Stimulated activated CD8-positive, alpha-beta memory T cell treated with anti-CD3 and anti-CD28 coated beads, Interleukin-15, amount 100 ng/mL, for 48 hours (primary cell): ENCODE results near the gene FNIP1.
"Not testable (repeated sequence)": the region's sequence is repeated elsewhere in the genome, so short reads cannot be mapped to it uniquely, and the experiment has no call there.

ENCODE experiments used
- DNase-seq, 2 donors: peaks; one replicate each; pipeline ENCODE4 v3.0.0-alpha.2; 2020; ENCODE audit warnings: low read depth in 2 of 2

FNIP1 gene

DNA sequence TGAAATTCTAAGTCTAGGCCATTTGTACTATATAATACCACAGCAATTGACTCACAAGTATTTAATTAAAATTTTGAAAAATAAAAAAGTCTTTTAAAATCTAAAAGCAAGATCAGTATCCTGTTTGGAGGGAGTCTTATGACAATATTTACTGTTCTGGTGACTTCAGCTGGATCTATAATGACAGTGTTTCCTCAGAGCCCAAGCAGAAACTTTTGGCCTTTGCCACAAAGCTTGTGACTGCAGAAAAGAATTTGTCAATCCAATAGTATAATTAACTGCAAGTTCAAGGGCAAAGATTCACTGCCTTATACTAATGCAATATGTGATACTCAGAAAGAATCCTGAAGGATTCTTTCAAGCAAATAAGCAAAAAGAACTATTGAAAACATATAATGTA is 112.2 kb downstream of the FNIP1 start:
- no peak for DNase-seq

DNA sequence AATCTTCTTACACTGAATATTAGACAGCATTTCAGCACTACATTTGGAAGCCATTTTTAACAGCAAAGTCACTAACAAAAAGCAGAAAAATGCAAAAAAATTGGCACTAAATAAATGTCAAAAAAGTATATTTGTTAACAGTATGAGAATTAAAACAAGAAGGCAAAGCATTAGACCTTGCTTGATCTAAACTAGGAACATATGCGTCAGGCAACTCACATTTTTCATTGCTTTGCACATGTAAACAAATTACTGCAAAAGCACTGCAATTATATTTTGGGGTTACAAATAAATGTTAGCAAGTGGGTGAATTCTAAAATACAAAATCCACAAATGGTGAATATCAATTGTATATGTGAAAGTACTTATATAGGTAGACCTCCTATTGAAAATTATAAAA is 112.8 kb downstream of the FNIP1 start:
- no peak for DNase-seq

DNA sequence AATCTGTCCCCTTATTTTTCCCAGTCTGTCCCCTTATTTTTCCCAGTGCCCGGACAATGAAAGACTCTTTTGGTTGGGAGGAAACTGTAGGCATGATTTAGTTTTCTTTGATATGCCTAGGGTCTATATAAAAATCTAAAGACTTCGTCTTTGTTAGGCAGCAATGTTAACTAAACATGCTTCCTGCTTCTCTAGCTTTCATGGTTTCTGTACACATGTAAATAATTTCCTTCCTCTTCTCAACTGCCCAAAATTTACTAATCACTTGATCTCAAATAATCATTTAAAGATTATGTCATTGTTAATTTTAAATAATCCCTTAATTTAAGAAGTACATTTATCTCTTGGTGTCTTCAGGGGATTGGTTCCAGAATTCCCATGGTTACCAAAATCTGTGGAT is 114.0 kb downstream of the FNIP1 start:
- no peak for DNase-seq

DNA sequence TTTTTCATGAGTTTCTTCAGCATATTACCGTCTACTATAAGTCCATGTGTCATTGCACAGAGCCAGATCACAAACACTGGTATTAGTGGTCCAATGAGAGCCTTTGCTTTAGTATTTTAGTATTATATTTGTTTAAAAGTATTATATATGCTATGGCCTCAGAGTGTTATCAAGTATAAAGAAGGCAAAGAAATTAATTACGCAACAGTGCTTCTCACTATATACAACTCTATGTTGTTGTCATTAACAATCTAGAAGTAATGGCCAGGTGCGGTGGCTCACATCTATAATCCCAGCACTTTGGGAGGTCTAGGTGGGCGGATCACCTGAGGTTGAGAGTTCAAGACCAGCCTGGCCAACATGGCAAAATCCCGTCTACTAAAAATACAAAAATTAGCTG is 114.6 kb downstream of the FNIP1 start:
- DNase-seq: no peak

DNA sequence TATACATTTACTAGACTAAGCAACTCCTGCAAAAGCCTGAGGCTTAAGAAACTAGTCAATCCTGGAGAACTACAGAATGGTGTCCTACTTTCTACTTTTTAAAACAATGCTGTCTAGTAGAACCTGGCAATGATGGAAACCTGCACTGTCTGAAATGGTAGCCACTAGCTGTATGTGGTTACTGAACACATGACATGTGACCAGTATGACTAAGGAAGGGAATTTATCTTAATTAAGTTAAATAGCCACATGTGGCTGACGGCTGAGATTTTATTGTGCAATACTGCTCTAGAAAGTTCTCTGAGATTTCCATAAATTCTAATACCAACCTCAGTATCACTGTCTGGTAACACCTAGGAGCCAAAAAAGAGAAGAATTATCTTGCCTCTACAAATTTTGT is 116.9 kb downstream of the FNIP1 start:
- no peak for DNase-seq

DNA sequence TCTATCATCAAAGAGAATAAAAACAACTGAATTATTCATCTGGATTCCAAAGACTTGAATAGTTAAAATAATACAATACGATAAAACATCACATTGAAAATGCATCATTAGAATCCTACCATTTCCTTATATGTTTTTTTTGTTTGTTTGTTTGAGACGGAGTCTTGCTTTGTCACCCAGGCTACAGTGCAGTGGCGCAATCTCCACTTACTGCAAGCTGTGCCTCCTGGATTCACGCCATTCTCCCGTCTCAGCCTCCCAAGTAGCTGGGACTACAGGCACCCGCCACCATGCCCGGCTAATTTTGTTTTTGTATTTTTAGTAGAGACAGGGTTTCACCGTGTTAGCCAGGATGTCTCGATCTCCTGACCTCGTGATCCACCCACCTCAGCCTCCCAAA is 118.5 kb downstream of the FNIP1 start:
- not testable (repeated sequence) for DNase-seq

DNA sequence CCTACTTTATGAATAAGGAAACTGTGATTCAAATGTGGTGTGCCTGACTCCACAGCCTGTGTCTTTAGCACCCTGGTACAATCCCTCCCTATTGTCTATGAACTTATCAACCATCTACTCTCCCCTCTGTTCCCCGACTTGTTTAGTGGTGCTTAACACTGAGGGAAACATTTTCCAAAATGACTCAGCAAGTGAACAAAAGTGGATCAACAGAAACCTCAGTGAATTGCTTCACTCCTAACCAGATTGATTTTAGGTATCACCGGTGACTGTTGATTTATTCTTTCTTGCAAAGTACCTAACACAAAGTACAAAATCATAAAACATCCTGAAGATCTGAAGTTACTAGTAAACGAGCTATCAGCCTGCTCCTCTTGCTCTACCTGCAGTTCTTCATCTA is 119.7 kb downstream of the FNIP1 start:
- DNase-seq: no peak

DNA sequence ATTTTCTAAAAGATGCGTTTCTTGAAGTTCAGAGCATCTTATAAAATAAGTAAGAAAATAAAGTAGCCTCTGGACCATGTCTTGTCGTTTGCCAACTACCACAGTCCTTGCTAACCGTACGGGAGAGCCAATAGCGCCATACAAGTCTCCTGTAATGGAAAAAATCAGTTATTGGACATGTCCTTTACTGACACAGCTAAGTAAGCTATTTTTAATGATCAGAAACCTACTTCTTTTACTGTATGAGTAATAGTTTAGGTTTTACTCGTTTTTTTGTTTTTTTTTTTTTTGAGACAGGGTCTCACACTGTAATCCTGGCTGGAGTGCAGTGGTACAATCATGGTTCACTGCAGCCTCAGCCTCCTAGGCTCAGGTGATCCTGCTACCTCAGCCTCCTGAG is 124.0 kb downstream of the FNIP1 start:
- DNase-seq: no peak

DNA sequence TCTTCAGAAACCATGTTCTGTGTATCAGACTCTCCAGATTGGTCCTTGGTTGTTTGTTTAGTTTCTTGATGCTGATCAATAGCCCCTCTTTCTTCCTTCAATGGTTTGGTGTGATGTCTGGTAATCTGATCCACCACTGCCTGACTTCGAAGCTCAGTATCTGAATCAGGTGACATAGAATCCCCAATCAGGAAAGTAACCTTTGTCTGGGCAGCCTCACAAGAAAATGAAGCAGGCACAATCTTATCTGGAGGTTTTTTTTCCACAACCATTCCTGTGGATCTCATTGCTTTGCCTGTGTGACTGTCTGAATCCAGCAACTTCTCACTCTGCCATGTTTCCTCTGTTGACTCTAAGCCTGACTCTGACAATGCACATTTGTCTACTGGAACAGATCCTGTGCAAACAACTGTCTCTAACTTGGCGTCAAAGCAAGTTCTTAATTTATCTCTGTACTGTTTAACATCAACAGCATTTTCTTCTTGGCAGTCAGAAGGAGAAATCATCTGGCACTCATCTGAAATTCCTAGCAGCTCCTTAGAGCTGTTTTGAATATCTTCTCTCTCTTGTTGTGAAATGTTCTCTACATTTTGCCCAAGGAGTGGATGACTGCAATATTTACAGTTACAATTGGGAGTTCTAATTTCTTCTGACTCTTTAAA is 124.7 kb downstream of the FNIP1 start:
- no peak for DNase-seq

DNA sequence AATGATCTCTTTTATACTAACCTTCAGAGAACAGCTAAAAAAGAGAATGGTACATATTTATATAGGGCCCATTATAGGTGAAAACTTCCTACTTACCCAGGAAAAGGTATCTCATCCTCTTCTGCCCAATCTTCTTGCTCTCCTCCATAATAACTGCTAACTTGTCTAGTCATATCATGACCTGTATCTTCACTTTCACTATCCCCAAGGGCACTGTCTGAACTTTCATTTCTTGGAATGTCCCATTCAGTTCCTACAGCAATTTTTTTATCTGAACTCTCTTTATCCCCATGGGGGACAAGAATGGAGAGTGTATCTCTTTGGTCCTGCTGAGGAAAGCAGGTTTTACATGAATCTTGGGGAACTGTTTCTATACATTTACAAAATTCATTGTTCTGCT is 125.4 kb downstream of the FNIP1 start:
- no peak for DNase-seq

DNA sequence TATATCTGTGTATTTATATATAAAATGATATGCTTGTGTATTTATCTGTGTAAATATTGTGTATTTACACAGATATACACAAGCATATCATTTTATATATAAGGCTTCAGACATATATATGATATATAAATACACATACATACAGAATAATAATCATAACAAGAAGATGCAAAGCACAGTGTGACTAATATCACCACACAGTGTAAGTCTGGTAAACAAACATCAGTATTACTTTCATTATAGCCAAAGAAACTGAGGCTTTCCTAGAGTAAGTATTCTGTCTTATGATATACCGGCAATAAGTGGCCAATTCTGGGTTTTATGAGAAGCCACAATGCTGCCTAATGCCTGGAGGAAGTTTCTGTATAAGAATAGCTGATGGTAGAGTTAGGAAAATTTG is 131.9 kb downstream of the FNIP1 start:
- DNase-seq: no peak

DNA sequence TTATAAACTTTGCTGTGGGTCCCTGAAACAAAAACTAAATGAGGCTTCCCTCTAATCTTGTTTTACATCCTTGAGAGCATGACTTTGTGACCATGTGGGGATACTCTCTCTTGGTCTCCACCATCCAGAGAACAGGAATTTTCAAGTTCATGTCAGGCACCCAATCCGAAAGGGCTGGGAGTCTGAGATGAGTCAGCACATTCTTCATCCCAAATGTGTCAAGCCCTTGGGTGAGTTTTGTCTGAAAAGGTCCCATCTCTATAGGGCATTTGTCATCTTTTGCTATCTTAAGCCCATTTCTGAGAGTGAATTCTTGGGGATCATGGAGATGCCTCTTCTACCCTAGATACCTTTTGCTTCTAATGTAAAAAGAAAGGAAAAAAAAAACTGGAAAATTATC is 134.9 kb downstream of the FNIP1 start:
- no peak for DNase-seq

DNA sequence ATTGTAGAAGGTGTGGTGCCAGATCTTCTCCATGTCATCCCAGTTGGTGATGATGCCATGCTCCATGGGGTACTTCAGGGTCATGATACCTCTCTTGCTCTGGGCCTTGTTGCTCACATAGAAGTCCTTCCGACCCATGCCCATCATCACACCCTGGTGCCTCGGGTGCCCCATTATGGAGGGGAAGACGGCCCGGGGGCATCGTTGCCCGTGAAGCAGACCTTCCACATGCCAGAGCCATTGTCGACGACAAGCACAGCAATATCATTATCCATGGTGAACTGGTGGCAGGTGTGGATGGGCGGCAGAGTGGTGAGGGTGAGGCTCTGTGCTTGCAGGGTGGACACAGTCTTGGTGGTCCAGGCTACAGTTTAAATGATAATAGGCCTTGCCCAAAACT is 137.0 kb downstream of the FNIP1 start:
- DNase-seq: no peak

DNA sequence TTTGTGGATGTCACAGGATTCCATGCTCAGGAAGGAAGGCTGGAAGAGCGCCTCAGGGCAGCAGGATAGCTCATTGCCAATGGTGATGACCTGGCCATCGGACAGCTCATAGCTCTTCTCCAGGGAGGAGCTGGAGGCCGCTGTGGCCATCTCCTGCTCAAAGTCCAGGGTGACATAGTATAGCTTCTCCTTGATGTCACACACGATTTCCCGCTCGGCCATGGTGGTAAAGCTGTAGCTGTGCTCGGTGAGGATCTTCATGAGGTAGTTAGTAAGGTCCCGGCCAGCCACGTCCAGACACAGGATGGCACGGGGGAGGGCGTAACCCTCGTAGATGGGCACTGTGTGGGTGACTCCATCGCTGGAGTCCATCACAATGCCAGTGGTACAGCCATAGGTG is 137.5 kb downstream of the FNIP1 start:
- no peak for DNase-seq

DNA sequence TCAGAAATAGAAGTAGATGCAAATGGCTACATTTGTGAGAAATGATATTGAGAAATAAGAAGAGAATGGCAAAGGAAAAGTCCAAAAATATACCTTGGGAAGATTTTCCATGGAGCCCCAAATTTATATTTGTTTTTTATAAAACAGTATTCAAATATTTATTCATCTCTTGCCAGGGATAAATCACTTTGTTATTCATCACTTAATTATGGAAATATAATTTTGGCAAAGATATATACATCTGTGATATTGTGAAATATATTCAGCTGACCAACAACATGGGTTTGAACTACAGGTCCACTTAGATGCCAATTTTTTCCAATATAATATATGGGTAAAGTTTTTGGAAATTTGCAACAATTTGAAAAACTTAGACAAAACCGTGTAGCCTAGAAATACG is 142.0 kb downstream of the FNIP1 start:
- DNase-seq: no peak

DNA sequence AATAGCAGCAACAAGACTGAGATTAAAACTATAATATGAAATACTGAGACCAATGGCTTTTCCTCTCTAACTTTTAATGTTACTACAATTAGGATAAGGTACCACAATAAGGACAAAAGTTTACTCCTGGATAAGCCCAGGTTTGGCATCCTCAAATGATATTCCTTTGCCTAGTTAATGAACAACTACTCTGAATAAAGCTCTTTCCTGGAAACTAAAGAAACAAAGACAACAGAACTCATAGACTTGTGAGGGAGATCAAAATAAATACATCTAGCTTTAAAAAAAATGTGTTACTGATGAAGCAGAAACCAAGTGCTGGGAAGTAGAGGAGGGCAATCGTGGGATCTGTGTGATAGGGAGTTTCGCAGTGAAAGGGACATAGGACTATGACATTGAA is 142.5 kb downstream of the FNIP1 start:
- no peak for DNase-seq

DNA sequence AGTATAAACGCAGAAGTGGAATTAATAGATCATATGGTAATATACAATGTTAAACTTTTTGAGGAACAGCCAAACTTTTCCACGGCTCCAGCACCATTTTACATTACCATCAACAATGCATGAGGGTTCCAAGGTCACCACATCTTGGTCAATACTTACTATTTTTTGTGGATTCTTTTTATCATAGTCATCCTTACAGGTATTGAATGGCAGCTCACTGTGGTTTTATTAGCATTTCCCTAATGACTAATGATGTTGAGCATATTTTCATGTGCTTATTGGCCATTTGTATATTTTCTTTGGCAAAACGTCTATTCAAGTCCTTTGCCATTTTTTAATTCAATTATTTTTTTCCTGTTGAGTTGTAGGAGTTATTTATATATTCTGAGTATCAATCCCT is 147.7 kb downstream of the FNIP1 start:
- no peak for DNase-seq

DNA sequence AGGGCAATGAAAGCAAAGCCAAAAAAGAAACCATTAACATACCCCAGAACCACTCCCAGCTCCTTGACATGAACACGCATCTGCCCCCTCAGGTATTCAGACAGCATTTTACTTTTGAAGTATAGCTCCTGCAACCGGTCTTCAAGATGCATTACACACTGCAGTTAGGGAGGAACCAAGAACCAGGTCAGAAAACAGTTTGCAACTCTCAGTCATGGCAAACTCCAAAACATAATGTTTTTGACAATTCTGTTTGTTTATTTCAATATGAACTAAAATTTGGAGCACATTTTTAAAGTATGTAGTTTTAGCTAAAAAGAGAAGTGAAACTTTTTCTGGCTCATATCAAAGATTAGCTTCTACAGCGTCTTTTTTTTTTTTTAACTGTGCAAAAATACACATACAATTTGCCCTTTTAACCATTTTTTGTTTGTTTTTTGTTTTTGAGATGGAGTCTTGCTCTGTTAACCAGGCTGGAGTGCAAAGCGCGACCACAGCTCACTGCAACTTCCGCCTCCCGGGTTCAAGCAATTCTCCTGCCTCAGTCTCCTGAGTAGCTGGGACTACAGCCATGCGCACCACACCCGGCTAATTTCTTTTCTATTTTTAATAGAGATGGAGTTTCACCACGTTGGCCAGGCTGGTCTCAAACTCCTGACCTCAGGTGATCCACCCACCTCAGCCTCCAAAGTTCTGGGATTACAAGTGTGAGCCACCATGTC is 149.6 kb downstream of the FNIP1 start:
- DNase-seq: no peak

DNA sequence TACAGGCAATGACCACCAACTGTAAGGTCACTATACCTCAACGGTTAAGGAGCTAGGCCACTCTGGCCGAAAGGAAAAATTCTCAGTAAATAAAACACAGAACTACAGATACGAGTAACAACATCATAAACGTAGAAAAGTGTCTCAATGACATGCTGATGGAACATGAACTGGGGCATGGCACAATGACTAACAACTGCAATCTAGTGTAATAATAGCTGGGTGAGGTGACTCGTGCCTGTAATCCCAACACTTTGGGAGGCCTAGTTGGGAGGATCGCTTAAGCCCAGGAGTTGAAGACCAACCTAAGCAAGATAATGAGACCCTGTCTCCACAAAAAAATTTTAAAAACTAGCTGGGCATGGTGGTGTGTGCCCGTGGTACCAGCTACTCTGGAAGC is 152.0 kb downstream of the FNIP1 start:
- no peak for DNase-seq

DNA sequence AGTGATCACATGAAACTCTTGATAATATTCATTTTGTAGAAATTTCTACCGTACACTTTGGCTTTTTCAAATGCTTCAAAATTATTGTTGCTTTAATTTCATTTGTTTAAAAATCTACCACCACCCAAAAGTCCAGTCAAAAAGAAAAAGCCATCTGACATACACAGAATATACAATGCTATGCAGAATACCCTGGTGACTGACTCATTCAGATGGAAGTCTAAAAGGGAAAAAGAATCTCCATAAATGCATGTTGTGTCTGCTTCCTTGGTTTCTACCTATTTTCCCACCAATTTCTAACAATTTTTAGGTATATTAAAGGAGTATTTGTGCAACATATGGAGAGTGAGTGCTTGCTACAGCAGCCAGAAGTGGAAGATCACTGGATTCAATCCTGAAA is 152.4 kb downstream of the FNIP1 start:
- no peak for DNase-seq

DNA sequence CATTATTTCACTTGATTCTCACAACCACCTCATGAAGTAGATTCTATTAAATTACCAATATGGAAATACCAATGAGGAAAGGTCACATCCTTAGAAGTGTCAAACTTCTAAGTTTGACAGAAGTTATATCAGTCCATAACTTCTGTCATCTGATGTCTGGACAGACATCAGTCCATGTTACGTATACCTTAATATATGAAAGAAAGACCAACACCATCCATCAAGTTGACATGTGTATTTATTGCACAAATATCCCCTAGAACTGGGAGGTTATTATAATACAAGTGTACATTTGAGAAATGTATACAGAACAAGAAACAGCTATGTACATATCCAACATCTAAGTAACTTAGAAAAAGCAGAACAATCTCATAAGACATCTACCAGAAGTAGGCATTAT is 155.3 kb downstream of the FNIP1 start:
- DNase-seq: no peak

DNA sequence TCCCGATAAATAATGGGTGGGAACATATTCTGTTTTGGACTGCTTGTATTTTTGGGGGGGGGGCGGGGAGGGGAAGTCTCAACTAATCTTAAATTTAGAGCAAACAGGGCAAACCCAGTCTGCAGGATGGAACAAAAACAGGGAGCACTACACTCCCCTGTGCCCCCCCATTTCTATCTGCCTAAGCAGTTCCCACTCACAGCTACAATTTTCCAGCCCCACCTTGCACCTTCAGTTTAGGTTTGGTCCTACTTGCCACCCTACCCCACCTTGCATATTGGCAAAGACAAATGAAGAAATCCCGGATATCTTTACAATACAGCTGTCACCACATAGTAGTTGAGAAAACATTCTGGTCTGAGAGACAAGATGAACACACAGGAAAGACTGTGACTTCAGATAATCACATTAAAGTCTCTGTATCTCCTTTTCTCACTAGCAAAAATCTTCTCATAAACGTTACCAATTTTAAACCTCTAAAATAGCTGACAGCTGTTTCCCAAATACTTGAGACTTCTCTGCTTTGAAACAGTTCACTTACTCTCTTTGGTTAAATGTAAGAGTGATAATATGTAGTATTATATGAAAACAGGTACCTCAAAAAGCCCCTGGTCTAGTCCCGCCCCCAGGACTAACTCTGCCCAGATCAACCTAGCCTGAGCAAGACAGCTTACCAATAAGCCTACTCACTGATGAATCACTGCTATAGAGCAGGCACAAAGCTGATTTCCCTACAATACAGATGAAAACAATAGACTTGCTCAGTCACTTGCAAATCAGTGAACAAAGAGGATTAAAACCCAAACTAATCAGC is 156.6 kb downstream of the FNIP1 start:
- peak; percentile 32 to 53 for DNase-seq

DNA sequence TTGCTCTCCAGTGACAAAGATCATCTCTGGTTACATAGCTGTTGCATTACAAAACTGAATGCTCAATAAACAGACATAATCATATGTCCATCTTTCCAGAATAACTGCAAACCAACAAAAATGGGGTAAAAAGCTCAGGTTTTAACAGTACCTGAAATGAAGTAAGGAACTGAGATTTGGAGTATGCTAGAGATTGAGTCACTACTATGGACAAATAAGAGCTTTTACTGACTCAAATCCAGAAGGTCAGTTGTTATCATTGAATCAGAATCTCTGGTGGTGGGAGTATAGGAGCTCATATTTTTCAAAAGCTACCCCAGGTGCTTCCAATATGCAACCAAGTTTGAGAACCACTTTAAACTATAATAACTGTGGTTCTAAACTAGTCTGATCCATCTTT is 157.7 kb downstream of the FNIP1 start:
- no peak for DNase-seq
